GM13976 (cell line): Measurements from ENCODE around the gene NDRG3.

Experiments
- DNase-seq: peaks from one replicate; pipeline ENCODE4 v3.0.0; 2012; ENCODE audit warnings: low spot score
- in situ Hi-C: fragments of 300-500 bp; cut with MboI; formaldehyde crosslinking; loops from one replicate; pipeline ENCODE4 v1.12.0; 2022; ENCODE audit warnings: low sequenced_read_pairs, mixed read lengths, inconsistent platforms; ENCODE audit not compliant: unreplicated experiment
- TF ChIP-seq, protein P1 (sequence below): IDR thresholded peaks from 2 replicates; pipeline ENCODE4 v1.5.1; 2012; ENCODE audit warnings: borderline replicate concordance, mild to moderate bottlenecking; ENCODE audit not compliant: insufficient read depth; ENCODE audit errors: extremely low read depth, missing control alignments, control extremely low read depth

Gene NDRG3

GRCh38 chr20:36752582-36752981 is 6.7 kb upstream of the NDRG3 start:
- TF ChIP-seq, protein P1, sequence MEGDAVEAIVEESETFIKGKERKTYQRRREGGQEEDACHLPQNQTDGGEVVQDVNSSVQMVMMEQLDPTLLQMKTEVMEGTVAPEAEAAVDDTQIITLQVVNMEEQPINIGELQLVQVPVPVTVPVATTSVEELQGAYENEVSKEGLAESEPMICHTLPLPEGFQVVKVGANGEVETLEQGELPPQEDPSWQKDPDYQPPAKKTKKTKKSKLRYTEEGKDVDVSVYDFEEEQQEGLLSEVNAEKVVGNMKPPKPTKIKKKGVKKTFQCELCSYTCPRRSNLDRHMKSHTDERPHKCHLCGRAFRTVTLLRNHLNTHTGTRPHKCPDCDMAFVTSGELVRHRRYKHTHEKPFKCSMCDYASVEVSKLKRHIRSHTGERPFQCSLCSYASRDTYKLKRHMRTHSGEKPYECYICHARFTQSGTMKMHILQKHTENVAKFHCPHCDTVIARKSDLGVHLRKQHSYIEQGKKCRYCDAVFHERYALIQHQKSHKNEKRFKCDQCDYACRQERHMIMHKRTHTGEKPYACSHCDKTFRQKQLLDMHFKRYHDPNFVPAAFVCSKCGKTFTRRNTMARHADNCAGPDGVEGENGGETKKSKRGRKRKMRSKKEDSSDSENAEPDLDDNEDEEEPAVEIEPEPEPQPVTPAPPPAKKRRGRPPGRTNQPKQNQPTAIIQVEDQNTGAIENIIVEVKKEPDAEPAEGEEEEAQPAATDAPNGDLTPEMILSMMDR, result no peak
- in situ Hi-C loops, result no loop called here
- no peak for DNase-seq

GRCh38 chr20:36745234-36745926 is 510 bp downstream of the NDRG3 start:
- TF ChIP-seq, protein P1, result no peak
- no peak for DNase-seq
- in situ Hi-C loops, result no loop called here

GRCh38 chr20:36744764-36745191 is 1.1 kb downstream of the NDRG3 start:
- no peak for DNase-seq
- in situ Hi-C loops, result no loop called here
- TF ChIP-seq, protein P1, result no peak

DNA sequence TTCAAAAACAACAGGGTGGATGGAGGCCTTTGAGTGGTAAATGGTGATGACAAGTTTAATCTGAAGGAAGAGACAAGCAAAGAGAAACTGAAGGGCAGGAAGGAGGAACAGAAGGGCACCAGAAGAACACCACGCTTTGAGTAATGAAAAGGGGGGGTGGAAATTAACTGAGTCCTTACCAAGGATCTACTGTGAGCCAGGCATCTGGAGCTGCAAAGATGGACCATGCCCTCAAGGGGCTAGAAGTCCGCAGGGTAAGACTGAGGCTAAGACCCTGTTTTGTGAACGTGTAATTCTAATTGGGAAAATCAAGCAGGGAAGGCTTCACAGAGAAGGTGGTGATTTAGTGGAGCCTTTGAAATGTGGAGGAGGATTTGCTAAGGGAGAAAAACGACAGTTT is 1.6 kb downstream of the NDRG3 start:
- in situ Hi-C loops, result no loop called here
- TF ChIP-seq, protein P1, result no peak
- DNase-seq, result peak; percentile 17

GRCh38 chr20:36742558-36742957 is 3.3 kb downstream of the NDRG3 start:
- DNase-seq, result no peak
- in situ Hi-C loops, result no loop called here
- TF ChIP-seq, protein P1, result no peak

GRCh38 chr20:36741072-36741471 is 4.8 kb downstream of the NDRG3 start:
- DNase-seq, result no peak
- in situ Hi-C loops, result no loop called here
- TF ChIP-seq, protein P1, result no peak
